Right ventricle myocardium inferior (tissue), 1 donor: Measurements from ENCODE around the gene TPP1. TPM values are rescaled to one million over a fixed set of nuclear protein-coding genes. Genes with fewer than 3 reads are reported as not detected.

Experiments used
- ATAC-seq: fragments of 200-7000 bp; cut with Tn5 transposase; one replicate; pipeline ENCODE4 v1.9.1; 2020; ENCODE audit warnings: mild to moderate bottlenecking, moderate library complexity
- DNase-seq: peaks from one replicate; pipeline ENCODE4 v3.0.0; 2021; ENCODE audit errors: missing footprints
- intact Hi-C: fragments of 100-400 bp; cut with DNase I; formaldehyde crosslinking; loops from one replicate; pipeline ENCODE4 v1.11.0; 2022
- total RNA-seq: library from RNA; stranded (reverse); fragmentation: NEBNext Ultra II Directional; extraction: Animal tissue kit (Norgen Biotek cat#: 25700); gene quantifications from one replicate; pipeline ENCODE4 v1.2.1, GENCODE V29; 2021
- donor health status: DM: no; HTN: yes; CAD: no; lungs with severe emphysema.

The TPP1 gene
- total RNA-seq, 1 donor from 2014 or later: 81.5 TPM

DNA sequence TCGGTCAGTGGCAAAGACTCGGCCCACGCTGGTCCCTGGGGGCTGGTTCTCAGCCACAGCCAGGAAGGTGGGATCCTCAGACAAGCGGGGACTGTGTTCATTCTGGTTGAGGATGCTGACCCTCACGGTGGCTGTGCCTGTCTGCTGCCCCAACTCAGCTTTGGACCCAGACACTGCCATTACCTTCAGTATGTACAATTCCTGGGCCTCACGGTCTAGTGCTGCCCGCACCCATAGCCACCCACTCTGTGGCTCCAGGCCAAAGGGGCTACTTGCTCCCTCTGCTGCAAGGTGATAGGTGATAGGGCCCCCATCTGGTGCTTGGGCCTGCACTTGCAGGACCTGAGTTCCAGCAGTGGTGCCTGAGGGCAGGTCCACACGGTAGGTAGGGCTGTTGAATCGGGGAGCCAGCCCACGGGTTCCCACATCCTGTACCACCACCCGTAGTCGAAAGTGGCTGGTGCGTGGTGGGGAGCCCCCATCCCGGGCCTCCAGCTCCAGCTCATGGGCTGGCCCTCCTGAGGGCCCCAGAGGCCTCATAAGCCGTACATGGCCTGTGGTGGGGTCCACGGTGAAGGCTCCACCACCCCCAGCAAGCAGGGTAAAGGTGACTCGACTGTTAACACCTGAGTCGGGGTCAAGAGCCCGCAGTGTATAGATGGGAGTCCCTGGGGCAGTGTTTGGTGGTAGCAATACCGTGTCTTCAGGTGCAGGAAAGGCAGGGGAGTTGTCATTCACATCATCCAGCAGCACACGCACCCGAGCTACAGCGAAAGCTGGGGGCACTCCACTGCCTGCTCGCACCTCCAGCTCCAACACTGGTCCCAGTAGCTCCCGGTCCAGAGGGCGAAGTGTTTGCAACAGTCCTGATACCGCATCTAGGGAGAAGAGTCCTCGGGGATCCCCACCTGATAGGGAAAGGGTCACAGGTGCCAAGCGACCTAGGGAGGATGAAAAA lies 13.2 kb upstream of the TPP1 start:
- DNase-seq (no peak), ATAC-seq (no peak)
- intact Hi-C loops: no loop called here

DNA sequence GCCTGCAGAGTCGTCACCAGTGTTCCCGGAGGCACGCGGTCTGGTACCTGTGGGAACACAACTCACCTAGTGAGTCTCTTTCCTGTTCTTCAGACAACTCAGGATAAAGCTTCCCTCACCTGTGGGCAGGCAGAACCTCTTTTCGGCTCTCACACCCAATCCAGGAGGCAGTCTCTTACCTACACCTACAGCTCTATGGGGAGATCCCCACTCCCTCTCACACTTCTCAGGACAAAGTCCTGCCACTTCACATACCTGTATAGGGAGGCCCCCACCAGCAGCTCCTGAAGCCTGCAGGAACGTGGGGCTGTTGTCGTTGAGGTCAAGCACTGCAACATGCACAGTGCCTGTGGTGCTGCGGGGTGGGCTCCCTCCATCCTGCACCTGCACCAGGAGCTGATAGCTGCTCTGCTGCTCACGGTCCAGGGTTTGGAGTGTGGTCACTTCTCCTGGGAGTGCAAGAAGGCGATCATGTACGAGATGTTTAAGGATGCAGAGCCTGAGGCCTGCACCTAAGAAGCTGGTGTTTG lies 12.2 kb upstream of the TPP1 start:
- DNase-seq (no peak), ATAC-seq (no peak)
- intact Hi-C loops: no loop called here

DNA sequence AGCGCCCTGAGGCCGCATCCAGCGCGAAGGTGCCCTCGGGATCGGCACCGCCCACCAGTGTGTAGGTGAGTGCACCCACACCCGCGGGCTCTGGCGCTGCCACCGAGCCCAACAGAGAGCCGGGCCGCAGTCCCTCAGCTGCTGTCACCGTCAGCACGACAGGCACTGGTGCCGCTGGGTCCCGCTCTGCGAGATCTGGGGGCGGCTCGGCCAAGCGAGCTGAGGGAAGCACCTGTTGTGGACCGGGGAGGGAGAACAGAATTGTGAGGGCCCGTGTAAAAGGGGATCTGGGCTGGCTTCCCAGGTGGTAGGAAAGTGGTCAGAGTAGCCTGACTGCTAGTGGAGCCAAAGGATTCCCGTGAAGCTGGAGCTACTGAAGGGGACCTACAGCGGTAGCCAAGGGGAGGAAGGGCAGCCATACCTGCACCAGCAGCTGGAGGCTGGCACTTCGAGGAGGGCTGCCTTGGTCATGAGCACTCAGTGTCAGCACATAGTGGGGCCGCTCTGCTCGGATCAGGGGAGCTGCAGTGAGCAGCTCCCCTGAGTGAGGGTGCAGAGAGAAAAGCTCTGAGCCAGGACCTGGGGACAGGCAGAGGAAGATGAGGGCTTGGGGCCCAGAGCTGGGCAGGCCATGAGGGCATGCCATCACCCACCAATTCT lies 11.5 kb upstream of the TPP1 start:
- intact Hi-C loops: no loop called here
- ATAC-seq: no peak
- no peak for DNase-seq

DNA sequence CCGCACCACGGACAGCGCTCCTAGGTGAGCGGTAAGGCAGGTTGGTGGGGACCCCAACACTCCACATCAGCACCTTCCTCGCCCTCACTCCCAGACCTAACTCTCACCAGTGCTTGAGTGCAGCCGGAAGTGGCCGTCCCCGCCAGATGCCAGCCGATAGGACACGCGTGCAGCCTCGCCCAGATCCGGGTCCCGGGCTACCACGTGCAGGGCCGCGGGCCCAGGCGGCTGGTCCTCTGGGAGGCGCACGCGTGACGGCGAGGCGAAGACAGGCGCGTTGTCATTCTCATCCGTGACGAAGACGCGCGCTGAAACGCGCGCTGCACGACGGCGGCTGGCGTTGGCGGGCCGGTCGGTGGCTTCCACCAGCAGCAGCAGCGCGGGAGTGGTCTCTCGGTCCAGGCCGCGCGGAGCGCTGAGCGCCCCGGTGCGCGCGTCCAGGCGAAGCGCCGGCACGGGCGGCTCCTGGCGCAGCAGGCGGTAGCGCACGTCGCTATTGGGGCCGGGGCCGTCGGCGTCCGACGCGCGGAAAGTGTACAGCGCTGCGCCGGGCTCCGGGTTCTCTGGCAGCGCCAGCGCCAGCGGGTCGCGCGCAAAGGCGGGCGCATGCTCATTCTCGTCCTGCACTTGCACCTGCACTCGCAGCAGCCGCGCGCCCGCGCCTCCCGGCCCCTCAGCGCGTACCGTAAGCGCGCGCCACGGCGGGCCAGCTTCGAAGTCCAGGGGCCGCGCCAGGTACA lies 10.8 kb upstream of the TPP1 start:
- DNase-seq (no peak), ATAC-seq (no peak)
- intact Hi-C loops: no loop called here

DNA sequence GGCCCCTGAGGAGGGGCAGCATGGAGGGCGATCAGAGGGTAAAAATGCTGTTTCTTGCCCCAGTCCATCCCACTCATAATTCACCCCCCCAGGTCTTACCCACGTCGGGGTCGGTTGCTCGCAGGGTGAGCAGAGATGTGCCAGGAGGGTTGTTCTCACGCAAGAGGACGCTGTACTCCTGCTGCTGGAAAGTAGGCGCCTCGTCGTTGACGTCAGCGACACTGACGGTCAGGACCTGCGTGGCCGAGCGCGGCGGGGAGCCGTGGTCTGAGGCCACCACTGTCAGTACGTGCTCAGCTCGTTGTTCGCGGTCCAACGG lies 10.3 kb upstream of the TPP1 start:
- intact Hi-C loops: no loop called here
- ATAC-seq (no peak), DNase-seq (no peak)

DNA sequence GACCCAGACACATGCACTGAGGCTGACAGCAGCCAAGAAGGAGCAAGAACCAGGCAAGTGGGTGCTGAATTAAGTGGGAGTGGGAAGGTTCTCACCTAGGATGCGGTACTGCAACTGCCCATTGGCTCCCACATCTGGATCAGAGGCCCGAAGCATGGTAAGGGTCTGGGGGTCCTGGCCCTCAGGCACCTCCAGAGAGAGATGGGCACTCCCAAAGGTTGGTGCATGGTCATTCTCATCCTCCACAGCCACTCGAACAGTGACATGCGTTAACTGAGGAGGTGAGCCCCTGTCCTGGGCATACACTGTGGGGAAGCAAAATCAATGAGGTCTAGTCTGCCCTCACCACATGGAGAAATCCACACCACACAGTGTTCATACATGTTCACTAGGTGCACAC lies 9.3 kb upstream of the TPP1 start:
- ATAC-seq (no peak), DNase-seq (no peak)
- intact Hi-C loops: no loop called here

DNA sequence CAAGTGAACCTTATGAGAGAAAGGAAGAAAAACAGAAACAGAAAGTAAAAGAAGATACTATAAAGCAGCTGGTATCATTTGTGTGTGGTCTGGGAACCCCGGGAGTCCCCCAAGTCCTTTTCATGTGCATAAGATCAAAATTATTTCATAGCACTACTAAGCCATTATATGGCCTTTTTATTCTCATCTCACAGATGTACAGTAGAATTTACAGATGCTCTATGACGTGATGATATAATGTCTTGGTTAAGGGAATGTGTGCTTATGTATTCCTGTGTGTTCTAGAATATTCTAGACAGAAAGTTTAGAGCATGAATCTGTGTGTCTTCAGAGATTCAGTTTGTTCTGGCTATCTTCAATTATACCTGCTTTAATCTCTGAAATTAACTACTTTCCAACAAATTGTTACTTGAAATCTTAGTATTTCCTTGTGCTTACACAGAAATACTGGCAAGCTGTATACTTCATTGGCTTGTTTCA lies 8.6 kb upstream of the TPP1 start:
- intact Hi-C loops: no loop called here
- ATAC-seq: no peak
- DNase-seq: no peak

DNA sequence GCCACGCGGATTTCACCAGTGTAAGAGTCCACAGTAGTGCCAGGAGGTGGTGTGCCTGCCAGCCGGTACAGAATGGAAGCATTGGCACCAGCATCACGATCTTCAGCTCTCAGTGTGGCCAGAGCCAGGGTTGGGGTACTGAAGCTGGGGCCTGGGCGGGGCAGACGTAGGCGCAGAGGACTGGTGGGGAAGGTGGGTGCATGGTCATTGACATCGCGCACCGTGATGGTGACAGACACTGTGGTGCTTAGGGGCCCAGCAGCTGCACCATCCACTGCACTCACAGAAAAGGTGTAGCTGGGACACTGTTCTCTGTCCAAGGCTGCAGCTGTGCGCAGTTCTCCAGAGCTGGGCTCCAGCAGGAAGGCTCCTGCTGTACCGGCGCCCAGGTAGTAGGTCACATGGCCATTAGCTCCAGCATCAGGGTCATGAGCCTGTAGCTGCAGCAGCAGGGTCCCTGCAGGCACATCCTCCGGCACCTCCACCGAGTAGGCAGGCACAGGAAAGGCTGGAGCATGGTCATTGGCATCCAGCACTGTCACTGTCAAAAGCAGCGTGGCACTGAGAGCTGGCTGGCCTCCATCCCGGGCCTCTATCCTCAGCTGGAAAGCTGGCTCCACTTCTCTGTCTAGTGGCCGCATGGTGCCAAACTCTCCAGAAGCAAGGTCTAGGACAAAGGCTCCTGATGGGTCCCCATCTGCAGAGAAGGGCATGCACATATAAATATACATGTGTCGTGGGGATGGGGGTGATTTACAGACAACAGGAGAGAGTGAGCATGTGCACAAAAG lies 7.9 kb upstream of the TPP1 start:
- DNase-seq: no peak
- ATAC-seq: peak; percentile 79
- intact Hi-C loops: no loop called here

DNA sequence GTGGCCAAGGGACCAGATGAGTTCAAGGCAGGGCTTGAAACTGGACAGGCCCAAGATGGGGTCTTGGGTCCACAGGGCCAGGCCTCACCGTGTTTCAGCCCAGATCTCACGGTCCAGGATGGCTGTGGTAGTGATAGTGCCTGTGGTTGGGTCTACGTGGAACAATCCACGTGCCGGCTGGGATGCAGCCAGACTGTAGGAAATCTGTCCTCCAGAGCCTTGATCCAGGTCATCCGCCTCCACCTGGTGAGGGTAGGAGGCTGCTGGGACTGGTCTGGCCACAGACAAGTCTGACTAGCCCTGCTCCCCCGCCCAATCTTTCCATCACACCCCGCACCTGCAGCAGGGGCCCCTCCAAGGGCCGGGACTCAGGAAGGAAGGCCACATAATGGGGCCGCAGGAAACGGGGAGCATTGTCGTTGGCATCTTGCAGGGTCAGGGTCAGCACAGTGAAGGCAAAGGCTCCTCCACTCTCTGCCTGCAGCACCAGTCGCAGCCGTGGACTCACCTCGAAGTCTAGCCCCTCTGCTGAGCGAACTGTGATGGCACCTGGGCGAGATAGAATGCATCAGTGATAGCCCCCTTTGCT lies 6.7 kb upstream of the TPP1 start:
- no peak for DNase-seq
- intact Hi-C loops: no loop called here
- ATAC-seq: no peak

DNA sequence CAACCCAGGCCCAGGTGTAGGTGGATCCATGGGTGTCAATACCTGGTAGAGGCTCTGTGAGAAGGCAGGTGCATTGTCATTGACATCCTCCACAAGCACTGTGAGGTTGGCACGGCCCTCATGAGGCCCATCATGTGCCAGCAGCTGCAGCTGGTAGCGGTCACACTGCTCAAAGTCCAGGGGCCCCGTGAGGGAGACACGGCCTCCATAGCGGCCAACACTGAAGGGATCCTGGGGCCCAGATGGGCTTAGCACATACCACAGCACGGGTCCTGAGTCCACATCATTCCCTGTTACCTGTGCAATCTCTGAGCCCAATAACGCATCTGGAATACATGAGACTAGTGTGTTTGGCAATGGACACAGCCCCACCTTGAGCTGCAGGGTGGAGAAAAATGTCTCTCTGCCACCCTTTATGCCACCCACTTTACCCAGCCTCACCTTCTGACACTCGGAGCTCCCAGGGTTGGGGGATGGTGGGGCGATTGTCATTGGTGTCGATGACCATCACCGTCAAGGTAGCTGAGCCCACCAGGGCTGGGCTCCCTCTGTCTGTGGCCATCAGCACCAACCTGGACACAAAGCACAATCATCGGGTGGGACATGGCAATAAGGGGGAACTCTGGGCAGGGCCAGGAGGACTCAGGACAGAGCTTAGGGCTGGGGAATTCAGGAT lies 6.1 kb upstream of the TPP1 start:
- DNase-seq: no peak
- ATAC-seq: no peak
- intact Hi-C loops: no loop called here

DNA sequence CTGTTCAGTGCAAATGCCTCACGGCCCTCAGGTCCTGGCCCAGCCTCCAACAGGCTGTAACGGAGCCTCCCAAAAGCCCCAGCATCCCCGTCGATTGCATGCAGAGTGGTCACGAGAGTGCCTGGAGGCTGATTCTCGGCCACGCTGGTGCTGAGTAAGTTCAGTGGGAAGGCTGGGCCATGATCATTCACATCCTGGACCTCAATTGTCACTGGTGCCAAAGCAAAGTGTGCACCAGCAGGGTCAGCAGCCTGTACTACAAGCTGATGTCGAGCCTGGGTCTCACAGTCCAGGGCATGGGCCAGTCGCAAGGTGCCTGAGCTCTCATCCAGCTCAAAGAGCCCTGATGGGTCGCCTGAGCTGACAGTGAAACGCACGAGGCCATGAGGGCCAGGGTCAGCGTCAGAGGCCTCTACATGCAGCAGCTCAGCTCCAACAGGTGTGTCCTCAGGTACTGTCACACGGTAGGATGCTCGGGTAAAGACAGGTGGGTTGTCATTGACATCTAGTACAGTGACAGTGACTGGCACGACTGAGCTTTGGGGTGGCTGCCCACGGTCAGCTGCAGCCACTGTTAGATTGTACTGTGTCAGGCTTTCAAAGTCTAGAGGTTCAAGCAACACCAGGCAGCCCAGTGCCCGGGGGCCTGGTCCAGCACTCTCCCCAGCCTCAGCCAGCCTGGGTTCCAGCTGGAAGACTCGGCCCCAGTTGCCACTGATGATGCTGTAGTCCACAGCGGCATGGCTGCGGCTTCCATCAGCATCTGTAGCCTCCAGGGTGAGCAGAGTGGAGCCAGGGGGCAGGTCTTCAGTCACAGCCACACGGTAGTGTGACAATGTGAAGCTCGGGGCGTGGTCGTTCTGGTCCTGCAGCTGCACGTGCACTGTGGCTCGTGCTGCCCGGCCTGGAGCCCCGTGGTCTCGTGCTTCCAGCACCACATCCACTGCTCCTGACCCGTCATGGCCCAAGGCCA lies 4.5 kb upstream of the TPP1 start:
- intact Hi-C loops: no loop called here
- ATAC-seq (no peak), DNase-seq (no peak)

DNA sequence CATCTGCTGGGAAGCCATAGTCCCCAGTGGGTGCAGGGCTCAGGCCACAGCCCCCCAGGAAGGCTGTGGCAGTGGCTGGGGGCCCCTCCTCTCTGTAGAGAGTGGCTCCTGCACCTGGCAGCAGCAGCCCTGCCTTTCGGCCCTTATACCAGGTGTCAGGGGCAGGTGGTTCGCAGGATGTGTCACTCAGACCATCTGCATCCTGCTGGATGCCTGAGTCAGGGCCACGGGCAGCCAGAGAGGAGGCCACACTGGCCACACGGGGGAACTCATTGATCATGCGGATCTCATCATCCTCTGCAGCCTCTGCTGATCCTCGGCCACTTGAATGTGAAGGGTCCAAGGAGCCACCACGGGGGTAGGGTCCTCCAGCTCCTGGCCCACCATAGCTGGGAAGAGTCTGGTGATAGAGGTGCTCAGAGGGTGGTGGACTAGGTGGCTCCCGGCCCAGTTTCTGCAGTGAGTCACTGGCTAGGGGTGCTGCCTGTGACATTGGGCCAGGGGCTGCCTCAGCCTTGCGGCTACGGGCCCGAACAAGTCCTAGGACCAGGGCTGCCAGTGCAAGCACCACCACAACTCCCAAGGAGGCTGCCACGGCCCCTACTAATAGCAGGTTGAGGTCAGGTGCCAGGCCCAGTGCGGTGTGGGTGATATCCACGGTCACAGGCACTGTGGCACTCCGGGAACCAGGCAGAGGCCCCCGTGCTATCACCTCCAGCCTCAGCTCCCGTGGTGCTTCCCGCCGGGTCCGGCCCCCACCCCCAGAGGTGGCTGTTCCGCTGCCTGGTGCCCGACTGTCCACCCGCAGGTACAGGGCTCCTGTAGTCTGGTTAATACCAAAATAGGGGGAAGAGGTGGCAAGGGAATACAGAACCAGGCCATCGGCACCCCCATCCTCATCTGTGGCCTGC lies 3.3 kb upstream of the TPP1 start:
- DNase-seq (no peak), ATAC-seq (no peak)
- intact Hi-C loops: no loop called here

DNA sequence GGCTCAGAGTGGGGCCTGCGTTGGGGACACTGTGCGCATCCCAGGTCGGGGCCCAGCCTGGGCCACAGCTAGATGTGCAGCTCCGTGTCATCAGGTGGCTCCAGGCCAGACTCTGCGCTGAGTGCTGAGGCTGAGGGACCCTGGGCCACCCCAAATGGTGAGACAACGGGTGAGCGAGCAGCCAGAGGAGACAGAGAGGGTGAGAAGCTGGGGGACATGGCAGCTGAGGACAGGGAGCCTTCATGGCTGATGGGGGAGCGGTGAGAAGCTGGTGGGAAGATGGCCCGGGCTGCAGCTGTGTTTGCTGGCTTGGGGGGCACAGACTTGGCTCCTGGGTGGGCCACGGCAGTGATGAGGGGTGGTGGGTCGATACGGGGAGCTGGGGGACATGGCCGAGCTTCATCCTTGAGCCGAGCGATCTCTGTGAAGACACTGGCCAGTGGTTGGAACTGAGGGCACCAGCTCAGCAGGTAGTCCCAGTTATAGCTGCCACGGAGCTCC lies 2.5 kb upstream of the TPP1 start:
- DNase-seq: no peak
- intact Hi-C loops: no loop called here
- no peak for ATAC-seq

DNA sequence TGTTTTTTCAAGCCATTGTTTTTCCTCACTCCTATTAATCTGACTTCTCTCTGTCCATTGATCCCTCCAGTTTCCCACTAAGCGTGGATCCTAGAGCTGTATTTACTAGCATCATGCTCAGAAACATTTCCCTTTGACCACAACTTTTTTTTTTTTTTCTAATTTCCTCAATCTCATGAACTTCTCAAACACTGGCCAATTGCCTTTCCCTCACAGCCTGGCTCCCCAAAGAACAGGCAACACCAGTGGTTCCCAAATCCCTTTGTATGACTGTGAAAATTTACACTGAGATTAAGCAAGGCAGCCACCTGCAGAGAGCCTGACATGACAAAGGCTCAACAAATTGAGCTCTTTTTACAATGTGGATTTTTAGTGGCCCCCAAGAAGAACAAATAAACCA lies 1.4 kb upstream of the TPP1 start:
- no peak for ATAC-seq
- DNase-seq: no peak
- intact Hi-C loops: loop anchor here (1.0 kb wide), 1 partner anchor 15 kb away; no protein-coding TSS in a partner anchor
